CD4-positive, alpha-beta T cell treated with Interleukin-10 for 1 hour (primary cell): ENCODE results near the gene LYRM9.
A peak's percentile ranks its signal among the peaks of the same experiment; 100 is the strongest.
"Not testable (repeated sequence)": the region's sequence is repeated elsewhere in the genome, so short reads cannot be mapped to it uniquely, and the experiment has no call there.

ENCODE experiments used
- DNase-seq: peaks from one replicate; pipeline ENCODE4 v3.0.0-alpha.2; 2020

LYRM9 gene

GRCh38 chr17:27905447-27906225, 12.5 kb upstream of the LYRM9 start:
- no peak for DNase-seq

DNA sequence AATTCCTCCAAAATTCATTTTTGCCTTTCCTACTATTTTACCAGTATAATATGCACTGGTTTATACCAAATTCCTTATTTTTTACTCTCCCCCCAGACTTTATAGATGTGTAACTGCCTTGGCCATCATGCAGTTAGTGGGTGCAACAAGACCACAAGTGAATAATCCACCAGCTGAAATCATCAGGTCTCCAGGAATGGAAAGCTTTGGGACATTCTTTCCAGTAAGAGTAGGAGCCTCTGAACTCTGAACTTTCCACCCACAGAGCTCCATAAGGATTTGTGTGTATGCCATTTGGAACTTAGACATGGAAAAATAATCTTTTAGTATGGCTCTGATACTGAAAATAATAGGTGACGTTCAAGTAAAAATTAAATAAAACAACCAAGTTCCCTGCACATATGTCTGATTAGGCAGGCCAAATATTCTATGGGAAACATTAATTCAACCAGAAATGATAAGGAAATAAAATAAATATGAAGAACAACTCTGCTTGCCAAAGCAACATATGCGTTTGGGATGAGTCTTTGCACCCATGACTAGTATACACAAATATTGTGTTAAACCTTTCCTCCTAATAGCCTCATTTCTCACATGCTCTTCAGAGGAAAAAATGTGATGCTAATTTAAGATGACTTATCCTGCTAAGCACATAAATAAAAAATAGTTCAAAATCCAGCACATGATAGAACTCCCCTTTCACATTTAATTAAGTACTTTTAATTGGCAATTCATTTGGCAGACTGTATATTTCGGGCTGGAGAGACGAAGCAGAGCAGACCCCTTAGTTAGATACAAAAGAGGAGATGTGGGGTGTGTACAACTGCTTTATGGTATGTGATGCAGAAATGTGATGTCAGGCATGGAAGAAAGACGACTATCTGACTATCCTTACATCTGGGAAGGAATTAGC, 11.6 kb upstream of the LYRM9 start:
- no peak for DNase-seq

GRCh38 chr17:27904114-27904513, 10.9 kb upstream of the LYRM9 start:
- no peak for DNase-seq

DNA sequence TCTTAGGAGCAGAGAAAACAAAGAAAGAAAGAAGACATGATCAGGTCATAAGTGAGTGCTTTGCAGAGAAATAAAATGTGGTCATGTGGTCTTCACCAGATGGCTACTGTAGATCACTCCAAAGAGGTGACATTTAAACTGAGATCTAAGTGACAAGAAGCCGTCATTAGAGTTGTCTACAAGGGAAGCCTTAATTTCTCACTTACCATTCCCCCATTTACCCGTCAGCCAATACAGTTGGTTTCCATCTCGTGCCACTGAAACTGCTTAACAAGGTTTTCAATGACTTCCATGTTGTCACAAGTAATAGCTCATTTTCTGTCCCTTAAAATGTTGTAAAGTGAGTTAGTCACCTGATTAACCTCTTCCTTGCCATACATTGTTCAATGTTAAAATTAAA, 6.4 kb upstream of the LYRM9 start:
- no peak for DNase-seq

DNA sequence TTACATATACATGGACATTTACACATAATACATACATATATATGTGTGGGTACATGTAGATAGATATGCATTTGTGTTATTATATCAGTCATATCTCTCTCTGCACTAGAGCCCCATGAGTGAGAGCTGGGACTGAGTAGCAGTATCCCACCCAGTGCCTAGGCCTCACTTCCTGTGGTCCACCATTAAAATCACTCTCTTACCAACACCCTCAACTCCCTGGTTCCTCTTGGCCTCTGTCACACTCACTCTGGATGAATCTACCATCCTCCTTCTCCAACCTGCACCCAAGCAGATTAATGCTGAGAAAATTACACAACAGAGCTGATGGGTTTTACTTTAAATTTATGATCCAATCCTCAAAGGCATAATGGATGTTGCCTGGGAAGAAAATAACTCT, 4.9 kb upstream of the LYRM9 start:
- no peak for DNase-seq

GRCh38 chr17:27896701-27897100, 3.5 kb upstream of the LYRM9 start:
- DNase-seq: no peak

GRCh38 chr17:27895940-27896535, 2.9 kb upstream of the LYRM9 start:
- no peak for DNase-seq

DNA sequence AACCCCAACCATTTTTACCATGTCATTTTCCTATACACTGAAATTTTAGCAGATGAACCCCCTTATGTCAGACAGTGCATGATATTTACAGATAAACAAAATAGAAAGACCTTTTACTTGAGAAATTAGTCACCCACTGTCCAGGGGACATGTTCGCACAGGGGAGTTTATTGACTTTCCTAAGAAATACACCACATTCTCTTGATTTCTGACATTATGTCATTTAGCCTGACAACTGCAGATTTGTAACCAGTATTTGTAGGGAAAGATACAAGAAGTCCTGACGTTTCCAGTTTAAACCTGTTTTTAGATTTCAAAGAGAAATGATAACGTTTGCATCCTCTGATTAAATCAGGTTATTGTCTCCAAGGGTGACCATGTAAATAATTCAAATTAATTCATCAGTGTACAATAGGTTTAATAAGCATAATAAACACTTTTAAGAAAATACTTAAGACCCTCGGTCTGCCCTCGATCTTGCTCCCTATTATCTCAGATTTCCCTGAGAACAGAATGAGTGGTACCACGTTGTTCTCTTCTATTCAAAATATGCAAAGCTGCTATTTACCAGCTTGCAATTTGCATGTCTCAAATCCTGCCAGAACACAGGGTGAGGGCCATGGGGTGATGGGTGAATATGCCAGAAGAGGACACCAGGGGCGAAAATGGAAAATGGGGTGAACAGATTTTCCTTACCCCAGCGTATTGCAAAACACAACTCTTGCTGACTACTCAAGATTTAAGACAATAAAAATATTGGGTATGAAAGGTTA, 2.1 kb upstream of the LYRM9 start:
- DNase-seq: no peak

- no peak for DNase-seq
Measured at GRCh38 chr17:27893841-27894503, 807 bp upstream of the LYRM9 start.

DNA sequence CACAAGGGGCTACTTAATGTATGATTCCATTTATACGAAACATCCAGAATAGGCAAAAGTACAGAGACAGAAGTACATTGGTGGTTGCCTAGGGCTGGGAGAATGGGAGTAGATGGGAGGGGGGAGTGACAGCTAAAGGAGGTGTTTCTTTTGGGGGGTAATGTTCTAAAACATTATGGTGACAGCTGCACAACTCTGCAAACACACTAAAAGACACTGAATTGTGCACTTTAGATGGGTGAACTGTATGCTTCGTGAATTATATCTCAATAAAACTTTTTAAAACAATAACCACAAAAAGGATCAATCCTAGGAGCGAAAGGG, 661 bp downstream of the LYRM9 start:
- DNase-seq: no peak

GRCh38 chr17:27891841-27892240, 1.3 kb downstream of the LYRM9 start:
- no peak for DNase-seq

DNA sequence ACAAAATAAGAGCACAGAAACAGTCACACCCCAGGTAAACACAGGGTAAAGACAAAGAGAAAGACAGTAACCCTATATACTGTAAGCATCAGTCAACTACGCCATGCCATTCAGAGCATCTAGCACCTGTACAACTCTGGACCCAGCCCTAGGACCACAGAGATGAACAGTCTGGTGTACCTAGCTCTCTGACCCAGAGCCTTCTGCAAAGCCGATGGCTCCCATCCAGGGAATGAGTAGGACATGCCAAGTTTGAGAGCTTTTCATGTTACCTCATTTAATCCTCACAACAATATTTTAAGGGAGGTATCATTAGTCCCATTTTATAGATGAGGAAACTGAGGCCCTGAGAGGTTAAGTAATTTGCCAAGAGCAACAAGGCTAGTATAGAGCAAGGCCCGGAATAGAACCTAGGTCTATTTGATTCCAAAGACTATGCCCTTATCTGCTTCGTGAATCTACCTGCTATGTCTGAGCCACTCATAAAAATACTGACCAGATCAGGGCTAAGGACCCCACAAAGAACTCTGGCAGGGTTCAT, 3.4 kb downstream of the LYRM9 start:
- DNase-seq: no peak

DNA sequence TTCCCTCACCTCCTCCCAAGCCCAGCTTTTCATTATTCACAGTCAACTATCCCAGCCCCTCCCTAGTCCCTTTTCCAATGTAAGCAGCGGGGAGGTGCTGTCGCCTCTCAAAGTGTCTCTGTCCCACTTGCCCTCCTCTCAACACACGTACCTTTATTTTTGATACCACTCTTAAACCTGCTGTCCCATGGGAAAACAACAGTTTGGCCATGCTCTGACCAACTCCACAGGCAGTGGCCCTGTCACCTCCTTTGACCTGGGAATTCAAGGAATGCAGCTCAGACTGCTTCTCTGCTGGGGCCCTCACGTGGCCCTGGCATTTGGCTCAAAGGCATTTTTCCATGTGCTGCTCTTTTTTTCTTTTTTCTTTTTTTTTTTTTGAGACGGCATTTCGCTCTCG, 4.2 kb downstream of the LYRM9 start:
- DNase-seq: no peak

GRCh38 chr17:27888067-27888466, 5.1 kb downstream of the LYRM9 start:
- DNase-seq: no peak

DNA sequence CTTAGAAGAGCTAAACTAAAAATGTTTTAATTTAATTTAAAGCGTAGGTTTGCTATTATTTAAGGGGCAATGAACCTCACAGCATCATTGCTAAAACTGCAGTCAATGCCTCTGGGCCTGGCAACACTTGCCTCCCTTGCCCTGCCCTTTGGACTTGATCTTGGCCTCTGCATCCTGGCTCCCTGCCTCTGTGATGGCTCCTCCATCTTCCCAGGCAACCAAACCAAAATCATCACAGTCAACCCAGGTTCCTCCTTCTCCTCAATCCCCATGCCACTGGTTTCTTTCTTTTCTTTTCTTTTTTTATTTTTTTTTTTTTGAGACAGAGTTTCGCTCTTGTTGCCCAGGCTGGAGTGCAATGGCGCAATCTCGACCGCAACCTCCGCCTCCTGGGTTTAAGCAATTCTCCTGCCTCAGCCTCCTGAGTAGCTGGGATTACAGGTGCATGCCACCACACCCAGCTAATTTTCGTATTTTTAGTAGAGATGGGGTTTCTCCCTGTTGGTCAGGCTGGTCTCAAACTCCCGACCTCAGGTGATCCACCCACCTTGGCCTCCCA, 6.7 kb downstream of the LYRM9 start:
- DNase-seq: not testable (repeated sequence)

DNA sequence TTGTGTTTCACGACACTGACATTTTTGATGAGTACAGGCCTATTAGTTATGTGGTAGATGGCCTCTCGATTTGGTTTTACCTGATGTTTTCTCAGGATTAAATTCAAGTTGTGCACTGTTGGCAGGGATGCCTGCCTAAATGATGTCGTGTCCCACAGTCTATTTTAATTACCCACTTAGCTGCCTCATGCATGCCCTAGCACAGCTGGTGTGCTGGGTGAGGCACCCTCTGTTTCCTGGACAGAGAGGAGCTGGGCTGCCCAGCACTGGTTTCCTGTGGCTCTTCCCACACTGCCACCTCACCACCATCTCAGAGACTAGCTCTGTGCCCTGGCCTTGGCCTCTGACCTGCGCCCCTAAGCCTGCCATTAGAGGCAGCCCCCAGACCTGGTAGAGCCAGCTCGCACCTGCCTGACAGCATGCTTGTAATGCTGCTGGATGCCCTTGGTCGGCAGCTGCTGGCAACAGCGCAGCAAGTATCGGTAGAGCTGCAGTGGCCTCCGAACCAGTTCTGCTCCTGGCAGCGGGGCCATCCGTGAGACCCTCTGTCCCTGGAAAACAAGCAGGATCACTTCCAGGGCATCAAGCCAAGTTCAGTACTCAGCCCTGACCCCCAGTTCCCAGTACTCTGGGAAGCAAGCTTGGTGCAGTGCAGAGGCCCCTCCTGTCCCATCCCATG, 10.9 kb downstream of the LYRM9 start:
- DNase-seq: no peak

DNA sequence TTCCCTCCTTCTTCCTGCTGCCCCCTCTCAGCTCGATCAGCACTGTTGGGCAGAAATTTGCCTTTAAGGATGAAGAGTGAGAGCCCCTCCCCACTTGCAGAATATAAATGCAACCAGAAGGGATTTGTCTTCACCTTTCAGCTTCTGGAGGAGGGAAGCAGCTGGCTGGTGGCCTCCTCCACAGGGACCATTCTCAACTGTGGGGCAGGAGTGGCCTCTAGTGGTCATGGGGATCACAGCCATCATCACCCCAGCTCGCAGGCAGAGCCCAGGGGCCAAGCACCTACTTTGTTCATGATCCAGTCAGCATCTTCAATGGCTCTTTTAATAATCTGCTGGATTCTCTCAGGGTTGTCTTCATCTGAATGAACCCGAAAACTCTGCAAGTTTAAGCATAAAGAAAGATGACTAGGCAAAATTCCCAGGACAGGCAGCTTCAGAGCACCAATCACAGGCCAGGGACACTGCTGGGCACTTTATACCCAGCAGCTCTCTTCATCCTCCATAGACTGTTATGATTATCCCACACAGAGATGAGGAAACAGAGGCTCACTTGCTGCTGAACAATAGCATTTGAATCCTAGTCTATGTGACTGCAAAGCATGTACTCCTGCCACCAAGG, 13.1 kb downstream of the LYRM9 start:
- peak; percentile 68 for DNase-seq

GRCh38 chr17:27878776-27879562, 14.2 kb downstream of the LYRM9 start:
- peak; percentile 24 for DNase-seq

DNA sequence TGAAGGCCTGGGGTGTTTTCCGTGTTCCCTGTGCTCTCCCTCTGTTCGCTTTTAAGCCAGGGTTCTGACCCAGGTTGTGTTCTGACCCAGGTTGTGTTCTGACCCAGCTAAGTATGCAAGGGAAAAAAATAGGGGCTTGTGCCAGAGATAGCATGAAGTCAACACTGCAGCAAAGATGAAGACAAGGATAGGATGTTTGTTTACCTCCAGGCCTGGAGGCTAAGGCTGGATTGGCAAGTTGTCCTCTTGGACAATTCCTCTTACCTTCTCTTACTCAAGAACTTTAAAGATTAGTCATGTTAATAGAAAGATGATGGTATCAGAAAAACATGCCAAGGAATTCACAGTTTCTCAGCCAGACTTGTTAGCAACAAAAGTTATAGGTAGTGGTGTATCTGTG, 19.4 kb downstream of the LYRM9 start:
- DNase-seq: no peak

DNA sequence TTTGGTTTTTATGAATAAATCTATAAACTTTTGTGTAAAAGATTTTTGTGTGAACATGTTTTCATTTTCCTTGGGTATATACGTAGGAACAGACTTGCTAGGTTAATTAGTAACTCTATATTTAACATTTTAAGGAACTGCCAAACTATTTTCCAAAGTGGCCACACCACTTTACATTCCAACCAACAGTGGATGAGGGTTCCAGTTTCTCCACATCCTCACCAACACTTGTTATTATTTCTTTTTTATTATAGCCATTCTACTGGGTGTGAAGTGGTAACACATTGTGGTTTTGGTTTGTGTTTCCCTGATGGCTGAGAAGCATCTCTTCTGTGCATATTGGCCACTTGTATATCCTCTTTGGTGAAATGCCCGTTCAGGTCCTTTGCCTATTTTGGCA, 20.0 kb downstream of the LYRM9 start:
- DNase-seq: no peak
